ENCODE data around the gene CLDN24. TPM values are rescaled to one million over a fixed set of nuclear protein-coding genes. Genes with fewer than 3 reads are reported as not detected.
"Not testable (repeated sequence)": the region's sequence is repeated elsewhere in the genome, so short reads cannot be mapped to it uniquely, and the experiment has no call there.

Gene CLDN24
- total RNA-seq, 1 donor from 2014 or later: not detected

DNA sequence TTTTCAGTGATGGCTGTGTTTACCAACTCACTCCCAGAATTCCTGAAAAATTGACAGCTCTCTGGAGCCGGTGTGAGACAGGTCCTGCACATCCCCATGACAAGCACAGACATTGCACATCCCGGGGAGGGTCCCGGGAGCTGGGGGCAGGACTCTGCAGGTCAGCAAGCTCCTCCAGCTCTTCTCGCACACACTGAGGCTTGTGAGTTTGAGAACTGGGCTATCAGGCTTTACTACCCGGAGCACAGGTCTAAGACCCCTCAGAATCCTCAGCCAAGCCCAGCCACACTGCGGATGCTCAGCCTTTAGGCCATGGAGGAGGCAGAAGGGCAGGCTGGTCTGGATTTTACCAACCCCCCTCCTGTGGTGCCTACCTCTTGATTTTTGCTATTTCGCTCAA, 5.6 kb upstream of the CLDN24 start:
- Mint-ChIP-seq H3K9me3 (peaks cover 6% of the 10 kb centered on the region), H3K27ac (no peak overlapping the region), H3K4me3 (no peak overlapping the region)

DNA sequence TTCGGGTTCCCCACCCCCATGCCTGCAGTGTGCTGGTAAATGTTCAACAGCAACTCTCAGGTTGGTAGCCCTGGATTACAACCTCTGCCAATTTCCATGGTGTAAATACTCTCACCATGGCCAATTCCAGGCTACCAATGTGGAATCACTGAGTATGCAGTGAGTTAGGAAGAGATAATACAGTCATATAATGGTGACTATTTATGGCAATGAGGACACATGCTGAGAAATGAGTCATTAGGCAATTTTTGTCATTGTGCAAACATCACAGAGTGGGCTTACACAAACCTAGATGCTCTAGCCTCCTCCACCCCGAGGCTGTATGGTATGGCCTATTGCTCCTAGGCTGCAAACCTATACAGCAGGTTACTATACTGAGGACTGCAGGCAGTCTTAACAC, 4.6 kb upstream of the CLDN24 start:
- H3K4me3 Mint-ChIP-seq: no peak overlapping the region
- peaks cover 7% of the 10 kb centered on the region for H3K36me3 Mint-ChIP-seq
- DNase-seq (ENCODE audit: extremely low spot score, unreplicated experiment): no peak
- peaks cover 8% of the 10 kb centered on the region for H3K27me3 Mint-ChIP-seq
- no peak overlapping the region for H3K27ac Mint-ChIP-seq
- TF ChIP-seq, protein P1, sequence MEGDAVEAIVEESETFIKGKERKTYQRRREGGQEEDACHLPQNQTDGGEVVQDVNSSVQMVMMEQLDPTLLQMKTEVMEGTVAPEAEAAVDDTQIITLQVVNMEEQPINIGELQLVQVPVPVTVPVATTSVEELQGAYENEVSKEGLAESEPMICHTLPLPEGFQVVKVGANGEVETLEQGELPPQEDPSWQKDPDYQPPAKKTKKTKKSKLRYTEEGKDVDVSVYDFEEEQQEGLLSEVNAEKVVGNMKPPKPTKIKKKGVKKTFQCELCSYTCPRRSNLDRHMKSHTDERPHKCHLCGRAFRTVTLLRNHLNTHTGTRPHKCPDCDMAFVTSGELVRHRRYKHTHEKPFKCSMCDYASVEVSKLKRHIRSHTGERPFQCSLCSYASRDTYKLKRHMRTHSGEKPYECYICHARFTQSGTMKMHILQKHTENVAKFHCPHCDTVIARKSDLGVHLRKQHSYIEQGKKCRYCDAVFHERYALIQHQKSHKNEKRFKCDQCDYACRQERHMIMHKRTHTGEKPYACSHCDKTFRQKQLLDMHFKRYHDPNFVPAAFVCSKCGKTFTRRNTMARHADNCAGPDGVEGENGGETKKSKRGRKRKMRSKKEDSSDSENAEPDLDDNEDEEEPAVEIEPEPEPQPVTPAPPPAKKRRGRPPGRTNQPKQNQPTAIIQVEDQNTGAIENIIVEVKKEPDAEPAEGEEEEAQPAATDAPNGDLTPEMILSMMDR (conservative IDR thresholded peaks at IDR 0.05): no peak
- H3K9me3 Mint-ChIP-seq: peaks cover 6% of the 10 kb centered on the region
- H3K4me1 Mint-ChIP-seq (ENCODE audit: unreplicated experiment): no peaks in the 10 kb centered on the region

More for the DNA sequence above, 5.6 kb upstream of the CLDN24 start:
- Mint-ChIP-seq H3K36me3 (peaks cover 5% of the 10 kb centered on the region), H3K4me1 (ENCODE audit: unreplicated experiment) (no peaks in the 10 kb centered on the region), H3K27me3 (peaks cover 12% of the 10 kb centered on the region)
- DNase-seq (ENCODE audit: extremely low spot score, unreplicated experiment): no peak
- TF ChIP-seq, protein P1 (conservative IDR thresholded peaks at IDR 0.05): no peak

DNA sequence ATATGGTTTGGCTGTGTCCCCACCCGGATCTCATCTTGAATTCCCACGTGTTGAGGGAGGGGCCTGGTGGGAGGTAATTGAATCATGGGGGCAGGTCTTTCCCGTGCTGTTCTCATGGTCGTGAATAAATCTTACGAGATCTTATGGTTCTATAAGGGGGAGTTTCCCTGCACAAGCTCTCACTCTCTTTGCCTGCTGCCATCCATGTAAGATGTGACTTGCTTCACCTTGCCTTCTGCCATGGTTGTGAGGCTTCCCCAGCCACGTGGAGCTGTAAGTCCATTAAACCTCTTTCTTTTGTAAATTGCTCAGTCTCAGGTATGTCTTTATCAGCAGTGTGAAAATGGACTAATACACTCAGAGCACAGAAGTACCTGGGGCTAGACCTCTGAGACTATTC, 4.2 kb upstream of the CLDN24 start:
- H3K9me3 Mint-ChIP-seq; H3K4me1 Mint-ChIP-seq (ENCODE audit: unreplicated experiment); H3K27ac Mint-ChIP-seq; DNase-seq (ENCODE audit: extremely low spot score, unreplicated experiment); H3K4me3 Mint-ChIP-seq; H3K36me3 Mint-ChIP-seq; H3K27me3 Mint-ChIP-seq: not testable (repeated sequence)

DNA sequence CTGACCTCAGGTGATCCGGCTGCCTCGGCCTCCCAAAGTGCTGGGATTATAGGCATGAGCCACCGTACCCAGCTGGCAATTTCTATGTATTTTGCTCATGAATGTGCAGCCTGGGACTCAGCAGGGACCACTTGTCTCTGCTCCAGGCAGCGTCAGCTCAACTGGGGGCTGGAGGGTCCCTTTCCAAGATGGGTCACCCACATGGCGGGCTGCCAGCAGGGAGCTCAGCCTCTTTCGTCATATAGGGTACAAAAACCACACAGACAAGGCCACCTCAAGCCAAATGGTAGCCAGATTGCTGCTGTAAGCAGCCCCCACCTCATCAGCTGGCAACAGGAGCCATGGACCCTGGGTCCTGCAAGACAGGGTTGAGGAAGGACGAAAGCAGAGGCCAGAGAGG, 2.4 kb upstream of the CLDN24 start:
- H3K9me3 Mint-ChIP-seq: peaks cover 6% of the 10 kb centered on the region
- no peak overlapping the region for H3K27ac Mint-ChIP-seq
- TF ChIP-seq, protein P1 (conservative IDR thresholded peaks at IDR 0.05): no peak

DNA sequence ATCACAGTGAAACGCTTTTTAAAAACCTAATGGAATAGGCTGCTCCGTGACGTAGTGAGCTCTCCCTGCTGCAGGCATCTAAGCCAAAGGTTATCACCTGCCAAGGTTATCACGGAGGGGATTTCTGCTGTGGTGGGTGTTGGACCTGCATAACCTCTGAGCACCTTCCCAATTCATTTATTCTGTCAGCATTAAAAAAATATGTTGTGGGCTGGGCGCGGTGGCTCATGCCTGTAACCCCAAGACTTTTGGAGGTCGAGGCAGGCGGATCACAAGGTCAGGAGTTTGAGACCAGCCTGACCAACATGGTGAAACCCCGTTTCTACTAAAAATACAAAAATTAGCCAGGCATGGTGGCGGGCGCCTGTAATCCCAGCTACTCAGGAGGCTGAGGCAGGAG, 1.8 kb upstream of the CLDN24 start:
- Mint-ChIP-seq H3K4me1 (ENCODE audit: unreplicated experiment) (peaks cover 13% of the 10 kb centered on the region), H3K36me3 (peaks cover 14% of the 10 kb centered on the region)
- H3K4me3 Mint-ChIP-seq; DNase-seq (ENCODE audit: extremely low spot score, unreplicated experiment); H3K27ac Mint-ChIP-seq; H3K27me3 Mint-ChIP-seq; H3K9me3 Mint-ChIP-seq: not testable (repeated sequence)

More for the DNA sequence above, 2.4 kb upstream of the CLDN24 start:
- Mint-ChIP-seq H3K27me3 (peaks cover 7% of the 10 kb centered on the region), H3K4me3 (no peak overlapping the region), H3K4me1 (ENCODE audit: unreplicated experiment) (peaks cover 13% of the 10 kb centered on the region), H3K36me3 (peaks cover 11% of the 10 kb centered on the region)
- DNase-seq (ENCODE audit: extremely low spot score, unreplicated experiment): no peak

DNA sequence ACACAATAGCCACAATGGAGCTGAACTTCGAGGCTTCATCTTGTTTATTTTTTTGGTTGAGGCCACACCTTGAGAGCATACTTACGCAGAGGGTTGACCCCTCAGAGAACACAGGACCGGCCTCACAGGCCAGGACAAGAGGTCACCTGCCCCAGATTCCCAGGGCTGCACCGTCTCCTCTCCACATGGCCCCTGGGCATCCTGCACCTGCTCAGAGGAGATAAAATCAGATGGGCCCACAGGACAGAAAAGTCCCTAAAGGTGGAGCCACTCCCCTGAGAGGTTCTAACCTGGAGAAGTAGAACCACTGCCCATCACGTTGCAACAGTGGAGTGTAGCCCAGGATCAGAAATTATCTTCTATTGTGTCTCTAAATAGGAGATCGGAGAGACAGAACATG, 1.1 kb upstream of the CLDN24 start:
- Mint-ChIP-seq H3K27ac (no peak overlapping the region), H3K9me3 (peaks cover 6% of the 10 kb centered on the region), H3K4me3 (no peak overlapping the region), H3K27me3 (peaks cover 7% of the 10 kb centered on the region), H3K36me3 (peaks cover 19% of the 10 kb centered on the region), H3K4me1 (ENCODE audit: unreplicated experiment) (peaks cover 13% of the 10 kb centered on the region)
- TF ChIP-seq, protein P1 (conservative IDR thresholded peaks at IDR 0.05): no peak
- no peak for DNase-seq (ENCODE audit: extremely low spot score, unreplicated experiment)

DNA sequence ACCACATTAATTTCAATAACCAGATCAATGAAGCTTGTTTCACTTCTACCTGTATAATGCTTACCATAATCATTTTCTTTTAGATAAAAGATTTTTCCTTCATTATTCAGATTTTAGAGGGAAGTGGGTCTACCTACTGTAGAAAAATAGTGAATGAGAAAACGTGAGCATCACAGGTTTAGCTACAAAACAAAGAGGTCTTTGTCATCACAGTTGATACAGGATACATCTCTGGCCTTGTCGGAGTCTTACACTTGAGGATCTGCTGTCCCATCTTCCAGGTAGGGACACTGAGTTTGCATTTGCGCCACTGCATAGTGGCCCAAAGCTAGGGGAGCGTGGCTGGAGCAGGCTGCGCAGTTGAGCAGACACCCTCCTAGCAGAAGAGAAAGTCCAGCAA, 710 bp downstream of the CLDN24 start:
- Mint-ChIP-seq H3K36me3 (peaks cover 16% of the 10 kb centered on the region), H3K27ac (no peak overlapping the region), H3K4me1 (ENCODE audit: unreplicated experiment) (peaks cover 13% of the 10 kb centered on the region), H3K27me3 (peaks cover 7% of the 10 kb centered on the region), H3K4me3 (no peak overlapping the region), H3K9me3 (peaks cover 3% of the 10 kb centered on the region)
- TF ChIP-seq, protein P1 (conservative IDR thresholded peaks at IDR 0.05): no peak
- DNase-seq (ENCODE audit: extremely low spot score, unreplicated experiment): no peak
